Urinary bladder (tissue), 4 donors: Measurements from ENCODE around the gene AKT1S1. TPM values are rescaled to one million over a fixed set of nuclear protein-coding genes. Genes with fewer than 3 reads are reported as not detected.

ENCODE experiments used
- DNase-seq: peaks from one replicate; pipeline ENCODE4 v3.0.0-alpha.2; 2015; ENCODE audit errors: extremely low spot score
- H3K27ac ChIP-seq: one replicate; pipeline ENCODE4 v1.5.1; 2013; ENCODE audit warnings: low read depth, mild to moderate bottlenecking, moderate library complexity
- H3K36me3 ChIP-seq: one replicate; pipeline ENCODE4 v1.6.1; 2013; ENCODE audit warnings: mild to moderate bottlenecking, moderate library complexity; ENCODE audit not compliant: insufficient read depth
- H3K4me1 ChIP-seq: one replicate; pipeline ENCODE4 v1.6.1; 2013; ENCODE audit warnings: mild to moderate bottlenecking, moderate library complexity; ENCODE audit not compliant: insufficient read depth
- H3K4me3 ChIP-seq: one replicate; pipeline ENCODE4 v1.5.1; 2013; ENCODE audit warnings: low read depth, low read length
- WGBS: extraction: QIAGEN DNeasy Blood & Tissue Kit; methylation state at CpG from one replicate; pipeline ENCODE4 v1.1.7; 2013; 5-methylcytosine and 5-hydroxymethylcytosine counted together
- polyA plus RNA-seq: library from polyadenylated mRNA; stranded (reverse); fragments of 200-250 nt; gene quantifications from one replicate; pipeline ENCODE4 v1.2.3, GENCODE V29; 2013
- total RNA-seq: library from RNA; depleted of rRNA; stranded (reverse); fragments of >200 nt; gene quantifications from one replicate; pipeline ENCODE4 v1.2.3, GENCODE V29; 2014
- donor health status: healthy with polysubstance abuse.
- donor health status: healthy.

The AKT1S1 gene
- total and polyA plus RNA-seq, 2 donors: 4.7 to 55.0 TPM

GRCh38 chr19:49861541-49862378 lies 15.4 kb downstream of the AKT1S1 start:
- H3K27ac ChIP-seq: no peak overlapping the region
- H3K36me3 ChIP-seq: peaks cover 3% of the 10 kb centered on the region
- H3K4me1 ChIP-seq: no peaks in the 10 kb centered on the region
- WGBS: 84% methylated on average over 60 of the region's 60 CpGs
- H3K4me3 ChIP-seq: no peak overlapping the region
- no peak for DNase-seq

- Histone ChIP-seq H3K36me3 (peaks cover 3% of the 10 kb centered on the region), H3K27ac (no peak overlapping the region), H3K4me1 (no peaks in the 10 kb centered on the region), H3K4me3 (no peak overlapping the region)
- no peak for DNase-seq
- 32% methylated on average over 13 of the region's 13 CpGs for WGBS
Measured at GRCh38 chr19:49861107-49861506, 16.0 kb downstream of the AKT1S1 start.

- Histone ChIP-seq H3K36me3 (peaks cover 3% of the 10 kb centered on the region), H3K27ac (no peak overlapping the region), H3K4me1 (no peaks in the 10 kb centered on the region), H3K4me3 (no peak overlapping the region)
- DNase-seq: no peak
- 65% methylated on average over 17 of the region's 17 CpGs for WGBS
Measured at GRCh38 chr19:49860336-49861102, 16.6 kb downstream of the AKT1S1 start.

- Histone ChIP-seq H3K4me1 (no peaks in the 10 kb centered on the region), H3K27ac (no peak overlapping the region), H3K36me3 (peaks cover 3% of the 10 kb centered on the region), H3K4me3 (no peak overlapping the region)
- WGBS: 83% methylated on average over 22 of the region's 22 CpGs
- no peak for DNase-seq
Measured at GRCh38 chr19:49859682-49860335, 17.3 kb downstream of the AKT1S1 start.

- WGBS: 86% methylated on average over 37 of the region's 37 CpGs
- no peak overlapping the region for H3K27ac ChIP-seq
- DNase-seq: no peak
- H3K4me3 ChIP-seq: no peak overlapping the region
- H3K36me3 ChIP-seq: peaks cover 3% of the 10 kb centered on the region
- H3K4me1 ChIP-seq: no peaks in the 10 kb centered on the region
Measured at GRCh38 chr19:49858088-49858985, 18.8 kb downstream of the AKT1S1 start.

- Histone ChIP-seq H3K27ac (no peak overlapping the region), H3K4me1 (no peaks in the 10 kb centered on the region), H3K4me3 (no peak overlapping the region), H3K36me3 (peaks cover 3% of the 10 kb centered on the region)
- WGBS: 77% methylated on average over 5 of the region's 5 CpGs
- no peak for DNase-seq
Measured at GRCh38 chr19:49857838-49858087, 19.4 kb downstream of the AKT1S1 start.

- Histone ChIP-seq H3K4me3 (no peak overlapping the region), H3K36me3 (peaks cover 3% of the 10 kb centered on the region), H3K4me1 (no peaks in the 10 kb centered on the region), H3K27ac (no peak overlapping the region)
- DNase-seq: no peak
- 89% methylated on average over 26 of the region's 26 CpGs for WGBS
Measured at GRCh38 chr19:49857061-49857837, 19.9 kb downstream of the AKT1S1 start.

- 89% methylated on average over 18 of the region's 18 CpGs for WGBS
- DNase-seq: no peak
- peaks cover 3% of the 10 kb centered on the region for H3K36me3 ChIP-seq
- no peak overlapping the region for H3K4me3 ChIP-seq
- H3K27ac ChIP-seq: no peak overlapping the region
- no peaks in the 10 kb centered on the region for H3K4me1 ChIP-seq
Measured at GRCh38 chr19:49856574-49857021, 20.6 kb downstream of the AKT1S1 start.

- no peak for DNase-seq
- Histone ChIP-seq H3K27ac (no peak overlapping the region), H3K4me1 (no peaks in the 10 kb centered on the region), H3K36me3 (peaks cover 3% of the 10 kb centered on the region), H3K4me3 (no peak overlapping the region)
- WGBS: 84% methylated on average over 21 of the region's 21 CpGs
Measured at GRCh38 chr19:49855676-49856573, 21.2 kb downstream of the AKT1S1 start.

- WGBS: 90% methylated on average over 12 of the region's 12 CpGs
- H3K27ac ChIP-seq: no peak overlapping the region
- no peak overlapping the region for H3K4me3 ChIP-seq
- no peak for DNase-seq
- H3K4me1 ChIP-seq: no peaks in the 10 kb centered on the region
- H3K36me3 ChIP-seq: peaks cover under 1% of the 10 kb centered on the region
Measured at GRCh38 chr19:49855277-49855675, 21.9 kb downstream of the AKT1S1 start.

- Histone ChIP-seq H3K27ac (no peak overlapping the region), H3K4me1 (no peaks in the 10 kb centered on the region), H3K4me3 (no peak overlapping the region), H3K36me3 (no peaks in the 10 kb centered on the region)
- DNase-seq: no peak
- WGBS: 88% methylated on average over 39 of the region's 39 CpGs
Measured at GRCh38 chr19:49854378-49855263, 22.5 kb downstream of the AKT1S1 start.
